ENCODE results near the gene YTHDF1. TPM values are rescaled to one million over a fixed set of nuclear protein-coding genes. Genes with fewer than 3 reads are reported as not detected.
"Not testable (repeated sequence)": the region's sequence is repeated elsewhere in the genome, so short reads cannot be mapped to it uniquely, and the experiment has no call there.

YTHDF1 gene
- total RNA-seq, 1 donor from 2014 or later = 44.5 TPM

DNA sequence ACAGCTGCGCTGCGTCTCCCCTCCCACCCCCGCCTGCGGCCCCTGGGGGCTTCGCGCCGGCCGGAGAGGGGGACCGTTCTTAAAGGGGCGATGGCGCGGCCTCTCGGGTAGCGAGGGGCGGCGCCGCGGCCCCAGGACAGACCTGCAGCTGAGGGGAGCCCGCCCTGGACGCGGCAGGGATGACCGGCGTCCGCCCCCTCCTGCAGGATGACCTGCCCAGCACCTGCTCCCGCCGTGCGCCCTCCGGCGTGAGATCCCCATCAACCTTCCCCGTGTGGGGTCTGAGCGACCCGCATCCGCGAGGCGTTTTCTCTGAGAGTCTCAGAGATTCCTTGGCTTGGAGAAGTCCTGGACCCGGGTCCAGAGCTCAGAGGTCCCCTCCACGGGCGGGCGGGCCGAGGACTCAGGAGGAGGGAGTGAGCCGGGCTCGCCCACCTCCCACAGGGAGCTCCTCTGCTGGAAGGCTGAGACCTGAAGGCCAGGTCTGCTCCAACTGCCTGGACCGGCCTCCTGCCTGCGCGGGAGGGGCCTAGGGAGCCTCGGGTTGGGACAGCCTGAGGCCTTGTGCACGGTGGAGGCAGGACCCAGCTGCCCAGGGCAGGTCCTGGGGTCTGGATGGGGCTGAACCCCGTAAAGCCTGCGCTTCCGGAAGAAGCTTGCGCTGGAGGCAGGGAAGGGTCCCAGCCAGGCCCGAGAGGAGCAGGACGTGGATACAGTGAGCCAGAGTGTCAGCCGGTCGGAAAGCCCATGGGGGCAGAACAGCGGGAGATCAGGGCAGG, 38.9 kb upstream of the YTHDF1 start:
- H3K27ac Mint-ChIP-seq = no peak overlapping the region
- peaks cover 34% of the 10 kb centered on the region for H3K27me3 Mint-ChIP-seq
- H3K4me1 Mint-ChIP-seq = no peaks in the 10 kb centered on the region
- no peak overlapping the region for H3K4me3 Mint-ChIP-seq
- no peak for DNase-seq
- intact Hi-C loops (cut with micrococcal nuclease) = no loop called here
- H3K36me3 Mint-ChIP-seq (ENCODE audit: low read depth) = no peaks in the 10 kb centered on the region
- H3K9me3 Mint-ChIP-seq = no peaks in the 10 kb centered on the region

DNA sequence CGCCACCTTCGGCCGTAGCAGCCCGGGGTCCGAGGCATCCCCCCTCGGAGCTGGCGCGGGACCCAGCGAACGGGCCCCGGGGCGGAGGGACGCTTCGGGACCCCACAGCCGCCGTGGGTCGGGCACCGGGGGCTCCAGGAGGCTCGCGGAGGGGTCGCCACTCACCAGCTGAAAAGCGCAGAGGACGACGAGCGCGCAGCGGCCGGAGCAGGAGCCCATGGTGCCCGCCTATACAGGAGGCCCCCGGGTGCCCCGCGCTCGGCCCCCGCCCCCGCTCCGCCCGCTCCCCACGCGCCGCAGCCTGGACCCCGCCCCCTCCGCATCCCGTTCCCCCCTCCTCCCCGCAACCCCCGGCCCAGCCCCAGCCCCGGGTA, 38.3 kb upstream of the YTHDF1 start, which contains the start of gene NKAIN4:
Gene NKAIN4 (minus strand): TSS at position 232 of the 374 bp plus-strand sequence. CDS start 13 bp downstream, at position 219.
- Mint-ChIP-seq H3K9me3 (no peaks in the 10 kb centered on the region), H3K27me3 (peaks cover 34% of the 10 kb centered on the region), H3K4me1 (no peaks in the 10 kb centered on the region), H3K4me3 (no peak within 1 kb of the TSS), H3K36me3 (ENCODE audit: low read depth) (no peaks in the 10 kb centered on the region), H3K27ac (no peak within 1 kb of the TSS)
- intact Hi-C loops (cut with micrococcal nuclease) = no loop called here
- DNase-seq = no peak

DNA sequence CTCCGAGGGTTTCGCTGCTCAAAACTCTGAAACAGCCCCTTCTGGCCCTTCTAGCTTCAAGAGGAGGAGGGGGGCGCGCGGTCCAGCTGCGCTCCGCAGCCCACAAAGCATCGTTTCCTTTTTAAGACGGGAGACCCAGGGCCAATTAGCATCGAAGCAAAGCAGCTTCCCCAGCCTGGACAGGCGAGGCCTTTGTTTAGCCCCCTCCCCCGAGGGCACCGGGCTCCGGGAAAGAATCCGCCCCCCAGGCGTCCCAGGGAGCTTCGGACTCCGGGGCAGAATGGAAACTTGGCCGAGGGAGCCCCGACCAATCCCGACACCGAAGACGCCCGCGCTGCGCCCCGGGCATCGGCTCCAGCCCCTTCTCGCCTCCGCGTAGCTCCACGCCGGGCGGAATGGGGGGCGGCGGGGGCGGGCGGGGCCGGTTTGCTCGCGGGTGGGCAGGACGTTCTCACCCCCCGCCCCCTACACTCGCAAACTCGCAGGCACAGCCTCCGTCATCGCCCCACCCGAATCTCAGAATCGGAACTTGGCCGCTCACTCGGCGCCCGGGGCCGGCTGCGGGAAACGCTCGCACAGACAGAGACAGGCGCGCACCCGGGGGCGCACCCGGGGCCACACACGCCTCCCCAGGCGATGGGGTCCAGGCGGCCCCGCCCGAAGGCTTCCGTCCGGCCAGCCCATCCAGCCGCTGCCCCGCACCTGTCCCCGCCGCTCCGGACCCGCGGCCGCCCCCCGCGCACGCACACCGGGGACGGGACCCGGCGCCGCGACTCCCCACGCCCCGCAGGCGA, 37.7 kb upstream of the YTHDF1 start:
- no peaks in the 10 kb centered on the region for H3K9me3 Mint-ChIP-seq
- DNase-seq = no peak
- no peaks in the 10 kb centered on the region for H3K36me3 Mint-ChIP-seq (ENCODE audit: low read depth)
- intact Hi-C loops (cut with micrococcal nuclease) = no loop called here
- peaks cover 35% of the 10 kb centered on the region for H3K27me3 Mint-ChIP-seq
- H3K4me1 Mint-ChIP-seq = no peaks in the 10 kb centered on the region
- H3K27ac Mint-ChIP-seq = no peak overlapping the region
- no peak overlapping the region for H3K4me3 Mint-ChIP-seq

DNA sequence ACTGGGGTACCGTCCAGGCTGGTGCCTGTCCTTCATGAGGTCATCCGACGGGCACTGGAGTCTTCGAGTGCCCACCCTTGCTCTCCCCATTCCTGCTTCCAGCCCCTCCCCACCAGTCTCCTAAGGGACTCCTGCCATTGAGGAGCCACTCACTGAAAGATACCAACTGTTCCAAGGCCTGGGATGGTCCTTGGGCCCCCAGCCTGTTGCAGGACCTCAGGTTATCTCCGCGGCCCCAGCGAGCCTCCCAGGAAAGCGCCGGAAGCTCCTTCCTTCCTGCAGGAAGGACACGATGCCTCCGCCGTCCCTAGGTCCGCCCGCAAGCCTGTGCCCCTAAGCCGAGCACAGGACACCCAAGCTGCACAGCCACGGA, 37.1 kb upstream of the YTHDF1 start:
- no peaks in the 10 kb centered on the region for H3K9me3 Mint-ChIP-seq
- H3K4me1 Mint-ChIP-seq = no peaks in the 10 kb centered on the region
- intact Hi-C loops (cut with micrococcal nuclease) = no loop called here
- no peak for DNase-seq
- H3K4me3 Mint-ChIP-seq = no peak overlapping the region
- peaks cover 38% of the 10 kb centered on the region for H3K27me3 Mint-ChIP-seq
- H3K36me3 Mint-ChIP-seq (ENCODE audit: low read depth) = no peaks in the 10 kb centered on the region
- H3K27ac Mint-ChIP-seq = no peak overlapping the region

DNA sequence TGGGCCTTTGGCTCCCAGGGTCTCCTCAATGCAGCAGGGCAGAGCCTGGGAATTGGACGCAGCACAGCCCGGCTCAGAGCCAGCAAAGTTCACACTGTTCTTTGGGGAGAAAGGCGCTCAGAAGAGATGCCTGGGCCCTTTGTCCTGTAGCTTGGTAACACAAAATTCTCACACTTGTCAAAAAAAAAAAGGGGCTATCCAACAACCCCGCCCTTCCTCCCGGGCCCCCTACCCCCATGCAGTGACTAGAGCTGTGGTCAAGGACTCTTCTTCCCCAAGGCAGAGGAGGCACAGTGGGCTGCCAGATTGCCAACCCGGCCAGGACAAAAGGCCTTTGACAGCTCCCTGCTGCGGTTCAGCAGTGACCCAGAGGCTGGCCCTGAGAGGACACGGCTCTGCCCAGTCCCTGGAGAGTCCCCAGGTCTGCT, 36.4 kb upstream of the YTHDF1 start:
- intact Hi-C loops (cut with micrococcal nuclease) = no loop called here
- Mint-ChIP-seq H3K4me1 (no peaks in the 10 kb centered on the region), H3K9me3 (no peaks in the 10 kb centered on the region), H3K4me3 (no peak overlapping the region), H3K27me3 (peaks cover 38% of the 10 kb centered on the region), H3K36me3 (ENCODE audit: low read depth) (no peaks in the 10 kb centered on the region), H3K27ac (no peak overlapping the region)
- DNase-seq = no peak

DNA sequence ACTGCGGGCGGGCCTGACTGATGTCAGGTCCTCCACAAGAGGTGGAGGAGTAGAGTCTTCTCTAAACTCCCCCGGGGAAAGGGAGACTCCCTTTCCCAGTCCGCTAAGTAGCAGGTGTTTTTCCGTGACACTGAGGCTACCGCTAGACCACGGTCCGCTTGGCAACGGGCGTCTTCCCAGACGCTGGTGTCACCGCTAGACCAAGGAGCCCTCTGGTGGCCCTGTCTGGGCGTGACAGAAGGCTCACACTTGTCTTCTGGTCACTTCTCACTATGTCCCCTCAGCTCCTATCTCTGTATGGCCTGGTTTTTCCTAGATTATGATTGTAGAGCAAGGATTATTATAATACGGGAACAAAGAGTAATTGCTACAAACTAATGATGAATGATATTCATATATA, 35.4 kb upstream of the YTHDF1 start:
- H3K9me3 Mint-ChIP-seq; H3K4me1 Mint-ChIP-seq; H3K36me3 Mint-ChIP-seq (ENCODE audit: low read depth); H3K4me3 Mint-ChIP-seq; intact Hi-C loops (cut with micrococcal nuclease); H3K27ac Mint-ChIP-seq; DNase-seq: not testable (repeated sequence)
- peaks cover 32% of the 10 kb centered on the region for H3K27me3 Mint-ChIP-seq

DNA sequence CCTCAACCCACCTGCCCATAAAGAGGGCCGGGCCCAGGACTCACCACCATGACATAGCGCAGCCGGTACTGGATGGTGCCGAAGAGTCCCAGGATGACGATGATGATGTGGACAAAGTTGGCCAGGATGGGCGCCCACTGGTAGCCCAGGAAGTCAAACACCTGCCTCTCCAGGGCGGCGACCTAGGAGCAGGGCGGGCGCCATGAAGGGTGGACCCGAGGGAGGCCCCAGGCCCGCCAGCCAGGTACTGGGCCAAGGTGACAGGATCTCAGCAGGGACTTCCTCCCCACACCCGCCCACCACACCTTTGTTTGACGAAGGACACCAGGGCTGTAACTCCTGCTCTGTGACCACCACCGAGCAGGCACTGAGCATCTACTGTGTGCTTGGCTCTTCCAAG, 34.0 kb upstream of the YTHDF1 start:
- Mint-ChIP-seq H3K9me3 (no peaks in the 10 kb centered on the region), H3K4me3 (no peak overlapping the region)

DNA sequence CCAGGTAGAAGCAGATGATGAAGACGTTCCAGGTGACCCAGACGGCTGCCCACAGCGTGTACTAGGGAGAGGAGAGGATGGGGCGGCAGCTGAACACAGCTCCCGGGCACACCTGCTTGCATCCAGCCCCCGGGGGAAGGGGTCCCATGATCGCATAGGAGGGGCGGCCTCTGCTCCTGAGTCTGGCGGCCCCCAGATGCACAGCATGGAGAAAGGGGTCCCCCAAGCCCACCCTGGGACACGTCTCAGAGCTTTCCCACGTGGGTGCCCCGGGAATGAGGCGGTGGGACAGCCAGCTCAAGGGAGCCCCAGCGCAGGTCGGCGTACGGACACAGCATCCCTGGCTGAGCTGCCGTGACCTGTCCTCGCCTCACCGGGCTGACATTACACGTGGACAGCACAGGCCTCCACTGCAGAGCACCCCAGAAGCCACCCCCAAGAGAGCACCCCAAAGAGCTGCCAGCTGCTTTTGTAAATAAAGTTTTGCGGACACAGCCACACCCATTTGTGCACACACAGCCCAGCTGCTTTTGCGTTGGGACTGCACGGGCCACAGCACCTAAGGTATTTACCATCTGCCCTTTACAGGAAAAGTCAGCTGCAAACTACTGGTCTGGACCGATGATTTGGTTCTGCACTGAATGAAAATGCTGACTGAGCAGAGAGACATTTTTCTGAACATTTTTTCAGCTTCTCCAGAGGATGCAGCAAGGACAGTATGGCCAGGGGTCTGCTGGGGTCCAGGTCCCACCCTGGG, 33.1 kb upstream of the YTHDF1 start:
- intact Hi-C loops (cut with micrococcal nuclease) = no loop called here
- Mint-ChIP-seq H3K9me3 (no peaks in the 10 kb centered on the region), H3K4me3 (no peak overlapping the region), H3K27ac (no peak overlapping the region), H3K36me3 (ENCODE audit: low read depth) (no peaks in the 10 kb centered on the region), H3K4me1 (no peaks in the 10 kb centered on the region), H3K27me3 (peaks cover 24% of the 10 kb centered on the region)
- DNase-seq = no peak

More for the DNA sequence above, 34.0 kb upstream of the YTHDF1 start:
- DNase-seq = no peak
- H3K36me3 Mint-ChIP-seq (ENCODE audit: low read depth) = no peaks in the 10 kb centered on the region
- intact Hi-C loops (cut with micrococcal nuclease) = no loop called here
- H3K27me3 Mint-ChIP-seq = peaks cover 26% of the 10 kb centered on the region
- no peak overlapping the region for H3K27ac Mint-ChIP-seq
- no peaks in the 10 kb centered on the region for H3K4me1 Mint-ChIP-seq

DNA sequence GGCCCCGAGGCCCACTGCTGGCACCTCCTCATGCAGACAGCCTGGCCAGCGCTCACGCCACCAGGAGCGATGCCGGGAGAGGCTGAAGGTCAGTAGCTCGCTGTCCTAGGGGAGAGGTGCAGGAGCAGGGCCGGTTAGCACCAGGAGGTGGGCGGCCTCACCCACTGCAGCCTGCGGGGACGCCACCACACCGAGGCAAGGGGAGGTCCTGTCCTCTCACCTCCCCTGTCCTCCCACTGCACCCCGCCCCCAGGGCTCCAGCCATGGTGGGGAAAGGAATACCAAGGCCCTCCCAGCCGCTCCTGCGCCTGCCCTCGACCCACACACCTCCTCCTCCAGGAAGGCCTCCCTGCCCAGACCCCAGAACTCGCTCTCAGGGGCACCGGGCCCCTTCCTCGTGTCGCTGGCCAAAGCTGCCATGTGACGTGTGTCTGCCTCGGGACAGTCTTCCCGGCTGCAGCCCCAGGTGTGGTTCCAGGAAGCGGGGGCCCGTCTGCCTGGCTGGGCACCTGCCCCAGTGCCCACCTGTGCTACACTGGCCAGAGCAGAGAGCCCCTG, 31.8 kb upstream of the YTHDF1 start:
- no peak for DNase-seq
- Mint-ChIP-seq H3K27ac (no peak overlapping the region), H3K9me3 (no peaks in the 10 kb centered on the region), H3K4me3 (no peak overlapping the region), H3K36me3 (ENCODE audit: low read depth) (no peaks in the 10 kb centered on the region), H3K27me3 (peaks cover 18% of the 10 kb centered on the region), H3K4me1 (no peaks in the 10 kb centered on the region)
- intact Hi-C loops (cut with micrococcal nuclease) = no loop called here

DNA sequence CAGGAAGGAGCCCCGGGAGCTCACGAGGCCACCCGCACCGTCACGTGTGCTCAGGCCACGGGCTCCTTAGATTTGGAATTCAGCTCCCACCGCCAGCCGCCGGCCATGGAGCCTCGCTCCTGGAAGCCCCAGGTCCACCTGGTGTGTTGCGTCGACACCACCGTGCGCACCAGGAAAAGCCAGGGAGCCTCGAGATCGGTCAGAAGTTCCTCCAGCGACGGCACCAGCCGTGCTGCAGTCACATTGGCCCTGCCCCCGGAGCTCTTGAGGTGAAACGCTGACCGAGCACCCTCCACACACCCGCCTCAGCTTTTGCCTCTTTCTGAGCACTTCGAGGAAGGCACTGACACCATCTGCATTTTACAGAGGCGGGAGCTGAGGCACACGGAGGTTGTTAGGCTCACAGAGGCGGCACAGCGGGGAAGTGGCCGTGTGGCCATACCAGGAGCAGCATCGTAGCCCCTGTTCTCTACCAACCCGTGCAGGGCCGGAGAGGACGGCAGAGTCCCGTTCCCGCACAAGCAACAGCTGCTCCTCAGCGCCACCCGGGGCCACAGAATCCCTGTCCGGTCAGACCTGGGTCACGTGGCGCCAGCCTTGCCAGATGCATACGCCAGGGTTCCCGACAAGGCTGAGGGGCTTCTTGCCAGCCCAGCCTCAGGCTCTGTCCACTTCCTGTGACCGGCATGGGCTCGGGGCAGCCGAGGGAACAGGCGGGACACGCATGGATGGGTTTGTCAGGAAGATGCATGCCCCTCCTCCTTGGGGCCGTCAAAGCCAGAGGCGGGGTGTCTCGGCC, 30.8 kb upstream of the YTHDF1 start:
- H3K27me3 Mint-ChIP-seq = peaks cover 14% of the 10 kb centered on the region
- no peaks in the 10 kb centered on the region for H3K4me1 Mint-ChIP-seq
- no peaks in the 10 kb centered on the region for H3K36me3 Mint-ChIP-seq (ENCODE audit: low read depth)
- no peak overlapping the region for H3K4me3 Mint-ChIP-seq
- intact Hi-C loops (cut with micrococcal nuclease) = no loop called here
- no peaks in the 10 kb centered on the region for H3K9me3 Mint-ChIP-seq
- no peak overlapping the region for H3K27ac Mint-ChIP-seq
- no peak for DNase-seq

DNA sequence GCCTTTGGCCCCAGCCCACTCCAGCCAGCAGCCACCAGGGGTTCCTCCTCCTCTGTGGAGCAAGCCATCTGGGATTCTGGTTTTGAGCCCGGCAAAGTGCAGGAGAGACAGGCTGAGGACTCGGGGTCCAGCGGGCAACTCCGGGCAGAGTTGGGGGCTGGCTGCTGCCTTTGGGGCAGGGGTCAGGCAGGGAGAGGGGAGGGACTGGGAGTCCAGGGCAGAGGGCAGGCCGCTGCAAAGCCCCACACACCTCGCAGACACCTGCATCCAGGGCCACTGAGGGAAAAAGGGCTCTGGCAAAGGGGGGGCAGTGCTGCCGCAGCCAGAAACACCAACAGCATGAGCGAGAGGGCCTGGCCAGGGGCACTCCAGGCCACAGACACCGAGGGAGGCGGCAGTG, 28.5 kb upstream of the YTHDF1 start:
- Mint-ChIP-seq H3K27me3 (peaks cover 9% of the 10 kb centered on the region), H3K9me3 (no peaks in the 10 kb centered on the region), H3K4me3 (no peak overlapping the region), H3K4me1 (no peaks in the 10 kb centered on the region), H3K27ac (no peak overlapping the region), H3K36me3 (ENCODE audit: low read depth) (no peaks in the 10 kb centered on the region)
- DNase-seq = no peak
- intact Hi-C loops (cut with micrococcal nuclease) = no loop called here

DNA sequence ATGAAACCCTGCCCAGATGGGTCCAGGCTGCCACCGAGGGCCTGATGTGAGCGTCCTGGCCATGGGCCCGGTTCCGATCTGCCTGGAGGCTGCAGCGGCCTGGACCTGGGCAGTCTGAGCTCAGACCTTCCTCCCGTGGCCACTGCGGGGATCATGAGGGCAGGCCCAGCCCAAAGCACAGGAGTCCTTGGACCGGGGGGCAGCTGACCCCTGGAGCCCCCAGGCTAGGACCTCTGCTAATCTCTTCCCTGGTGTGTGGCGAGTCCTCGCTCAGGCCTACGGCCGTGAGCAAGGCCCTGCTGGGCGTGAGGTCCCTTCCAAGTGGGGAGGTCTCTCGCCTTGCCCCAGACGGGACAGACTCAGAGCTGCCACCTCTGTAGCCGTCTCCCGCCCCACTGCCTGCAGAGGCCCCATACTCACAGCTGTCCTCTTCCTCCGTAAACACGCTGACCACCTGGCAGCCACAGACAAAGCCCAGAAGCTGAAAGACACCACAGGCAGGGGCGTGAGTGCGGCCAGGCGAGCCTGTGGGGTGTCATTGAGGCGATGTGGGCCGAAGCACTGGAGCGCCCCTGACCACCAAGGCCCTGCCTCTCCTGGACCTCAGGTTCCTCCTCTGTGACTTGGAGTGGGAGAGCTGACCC, 27.8 kb upstream of the YTHDF1 start:
- no peak overlapping the region for H3K4me3 Mint-ChIP-seq
- no peak overlapping the region for H3K27ac Mint-ChIP-seq
- peaks cover 9% of the 10 kb centered on the region for H3K27me3 Mint-ChIP-seq
- H3K9me3 Mint-ChIP-seq = no peaks in the 10 kb centered on the region
- no peaks in the 10 kb centered on the region for H3K4me1 Mint-ChIP-seq
- DNase-seq = no peak
- intact Hi-C loops (cut with micrococcal nuclease) = no loop called here
- H3K36me3 Mint-ChIP-seq (ENCODE audit: low read depth) = no peaks in the 10 kb centered on the region

DNA sequence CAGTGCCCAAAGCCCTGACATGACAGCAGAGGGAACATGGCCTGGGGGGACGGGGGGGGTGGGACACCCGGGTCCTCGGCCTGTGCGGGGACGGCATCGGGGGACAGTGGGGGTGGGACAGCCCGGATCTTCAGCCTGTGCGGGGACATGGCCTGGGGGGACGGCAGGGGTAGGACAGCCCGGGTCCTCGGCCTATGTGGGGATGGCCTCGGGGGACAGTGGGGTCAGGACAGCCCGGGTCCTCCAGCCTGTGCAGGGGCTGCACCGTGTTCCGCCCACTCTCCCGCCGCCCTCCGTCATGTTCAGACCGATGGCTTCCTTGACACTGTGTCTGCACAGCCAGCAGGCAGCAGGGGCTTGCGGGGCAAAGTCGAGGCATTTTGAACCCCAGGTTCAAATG, 26.8 kb upstream of the YTHDF1 start:
- H3K9me3 Mint-ChIP-seq = no peaks in the 10 kb centered on the region
- H3K27me3 Mint-ChIP-seq = peaks cover 6% of the 10 kb centered on the region
- H3K4me1 Mint-ChIP-seq = no peaks in the 10 kb centered on the region
- no peak overlapping the region for H3K27ac Mint-ChIP-seq
- intact Hi-C loops (cut with micrococcal nuclease) = no loop called here
- no peak overlapping the region for H3K4me3 Mint-ChIP-seq
- DNase-seq = no peak
- H3K36me3 Mint-ChIP-seq (ENCODE audit: low read depth) = no peaks in the 10 kb centered on the region
